CD4-positive, alpha-beta T cell treated with Interleukin-6 for 4 hours (primary cell): ENCODE results near the gene ECEL1.
"Not testable (repeated sequence)": the region's sequence is repeated elsewhere in the genome, so short reads cannot be mapped to it uniquely, and the experiment has no call there.

ENCODE experiments used
- DNase-seq: peaks from one replicate; pipeline ENCODE4 v3.0.0-alpha.2; 2020; ENCODE audit warnings: mixed read lengths

Gene ECEL1

GRCh38 chr2:232458051-232458660 lies 29.5 kb downstream of the ECEL1 start:
- DNase-seq: no peak

GRCh38 chr2:232457121-232458011 lies 30.3 kb downstream of the ECEL1 start:
- no peak for DNase-seq

GRCh38 chr2:232456296-232457120 lies 31.1 kb downstream of the ECEL1 start:
- DNase-seq: no peak

GRCh38 chr2:232455426-232456255 lies 32.0 kb downstream of the ECEL1 start, which contains the start of gene ALPI:
TSS of gene ALPI (plus strand) at chr2:232456153. CDS start at chr2:232456200, 47 bp downstream.
- no peak for DNase-seq

- DNase-seq: no peak
Measured at GRCh38 chr2:232454630-232455029, 33.0 kb downstream of the ECEL1 start.

- DNase-seq: not testable (repeated sequence)
Measured at GRCh38 chr2:232451645-232452044, 36.0 kb downstream of the ECEL1 start.

GRCh38 chr2:232449964-232450363 lies 37.7 kb downstream of the ECEL1 start:
- no peak for DNase-seq

GRCh38 chr2:232448304-232448690 lies 39.3 kb downstream of the ECEL1 start:
- no peak for DNase-seq

- no peak for DNase-seq
Measured at GRCh38 chr2:232447638-232448303, 39.9 kb downstream of the ECEL1 start.

- no peak for DNase-seq
Measured at GRCh38 chr2:232447091-232447620, 40.5 kb downstream of the ECEL1 start.

GRCh38 chr2:232446266-232446777 lies 41.3 kb downstream of the ECEL1 start:
- DNase-seq: not testable (repeated sequence)

- DNase-seq: not testable (repeated sequence)
Measured at GRCh38 chr2:232445149-232445885, 42.3 kb downstream of the ECEL1 start.

GRCh38 chr2:232444409-232445148 lies 43.1 kb downstream of the ECEL1 start:
- peak; percentile 65 for DNase-seq

GRCh38 chr2:232443669-232444408 lies 43.8 kb downstream of the ECEL1 start:
- DNase-seq: not testable (repeated sequence)

- not testable (repeated sequence) for DNase-seq
Measured at GRCh38 chr2:232443047-232443446, 44.6 kb downstream of the ECEL1 start.

- not testable (repeated sequence) for DNase-seq
Measured at GRCh38 chr2:232442431-232442830, 45.2 kb downstream of the ECEL1 start.

GRCh38 chr2:232441922-232442321 lies 45.7 kb downstream of the ECEL1 start:
- DNase-seq: not testable (repeated sequence)

GRCh38 chr2:232441147-232441651 lies 46.4 kb downstream of the ECEL1 start:
- no peak for DNase-seq
